ENCODE results near the gene PLEKHM2. TPM values are rescaled to one million over a fixed set of nuclear protein-coding genes. Genes with fewer than 3 reads are reported as not detected.

The PLEKHM2 gene
- total and polyA plus RNA-seq, 2 of the 8 experiments (the other 6 are each of a cell fraction or from before 2014, with no cell fraction given) = 38.3 to 47.6 TPM

DNA sequence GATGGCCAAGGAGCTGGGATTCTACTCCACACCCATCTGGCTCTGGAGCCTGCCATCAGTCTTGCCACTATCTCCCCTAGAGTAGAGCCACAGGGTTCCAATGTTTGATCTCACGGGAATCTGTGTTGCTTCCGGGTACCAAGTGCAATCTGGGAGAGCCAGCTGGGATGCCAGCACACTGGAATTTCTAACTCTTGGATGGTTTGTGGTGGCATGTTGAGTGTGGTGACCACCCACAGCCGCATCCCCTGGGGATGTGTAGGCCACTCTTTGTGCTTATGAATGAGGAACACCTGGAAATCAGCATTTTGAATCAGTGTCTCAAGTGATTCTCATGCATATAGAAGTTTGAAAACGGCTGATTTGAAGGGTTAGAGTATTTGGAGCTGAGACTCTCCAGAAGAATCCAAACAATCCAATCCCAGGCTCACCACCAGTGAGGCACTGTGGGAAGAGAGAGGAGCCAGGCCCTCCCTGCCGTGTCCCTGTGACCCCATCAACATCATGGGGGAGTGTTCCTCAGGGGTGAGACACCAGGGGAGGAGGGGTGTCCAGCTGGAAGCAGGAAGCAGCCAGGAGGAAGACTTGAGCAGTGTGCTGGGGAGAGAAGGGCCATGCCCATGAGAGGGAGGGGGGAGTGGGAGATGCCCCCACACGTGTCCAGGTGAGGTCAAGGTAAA is 87.9 kb downstream of the PLEKHM2 start:
- no peak overlapping the region for H2BK20ac ChIP-seq (ENCODE audit: low read length)
- H4K8ac ChIP-seq (ENCODE audit: extremely low read depth, insufficient read depth, low read length) = no peak overlapping the region
- no peak overlapping the region for H2BK120ac ChIP-seq (replicated peaks; ENCODE audit: low read depth, low read length)
- ChIA-PET POLR2A (ENCODE audit: partially characterized antibody) (interaction anchor here (1.6 to 6.3 kb wide), 4 partner anchors 6 to 12 kb away, joined by 7 to 37 read pairs (median 20); no protein-coding TSS in a partner anchor), CTCF (ENCODE audit: partially characterized antibody) (interaction anchor here (0.8 to 1.3 kb wide), 4 partner anchors 9 to 415 kb away, joined by 3 to 6 read pairs (median 4); no protein-coding TSS in a partner anchor)
- no peak overlapping the region for H2AK5ac ChIP-seq (ENCODE audit: low read depth, low read length)
- DNase-seq (ENCODE audit: low read depth in 1 of 2, low spot score in 2 of 2) (no peak), FAIRE-seq (no peak)
- 90% methylated on average over 5 of the region's 6 CpGs; no CpG with 5 or more reads in 1 of the 2 experiments for WGBS, 2 experiments (ENCODE audit: extremely low coverage in 1 of 2, insufficient coverage in 1 of 2, insufficient read length in 1 of 2, insufficient replicate concordance in 2 of 2, low coverage in 1 of 2, low lambda C conversion rate in 2 of 2, missing lambda C conversion rate in 1 of 2)
- no peaks in the 10 kb centered on the region for H3K23me2 ChIP-seq (ENCODE audit: low read depth, low read length)
- H4K91ac ChIP-seq (replicated peaks; ENCODE audit: insufficient read length, low read length) = no peak overlapping the region
- H3K79me1 ChIP-seq (ENCODE audit: low read depth, low read length) = 0 out of 2 replicates have a peak, but pooled peaks cover 3% of the 10 kb centered on the region
- H3K14ac ChIP-seq (ENCODE audit: insufficient read length) = no peak overlapping the region
- H3K56ac ChIP-seq (replicated peaks; ENCODE audit: insufficient read length, low read depth, low read length) = no peak overlapping the region
- no peak overlapping the region for H2BK5ac ChIP-seq (ENCODE audit: low read depth, low read length)
- no peak overlapping the region for H2BK12ac ChIP-seq (ENCODE audit: low read depth, low read length)
- peaks cover 3 to 5% of the 10 kb centered on the region in 2 experiments for H4K20me1 ChIP-seq (replicated peaks in 1 of 2; ENCODE audit: control insufficient read depth in 1 of 2, insufficient read depth in 2 of 2, low read length in 2 of 2)
- no peak overlapping the region for H3K9ac ChIP-seq (replicated peaks in 1 of 4; ENCODE audit: extremely low read depth in 1 of 4, low read depth in 3 of 4, low read length in 3 of 4)
- H3K9me3 ChIP-seq (ENCODE audit: insufficient read depth in 2 of 2, low read depth in 1 of 2, low read length in 1 of 2) = no peaks in the 10 kb centered on the region
- no peak overlapping the region for H3K23ac ChIP-seq (ENCODE audit: insufficient read length)
- no peak overlapping the region for H3K4me3 ChIP-seq (ENCODE audit: extremely low read depth in 1 of 4, insufficient read depth in 2 of 4, low read depth in 3 of 4, low read length in 4 of 4)
- no peak overlapping the region for H3K27ac ChIP-seq (ENCODE audit: low read depth, low read length)
- no peak overlapping the region for H3K4me2 ChIP-seq (ENCODE audit: insufficient read depth in 1 of 2, low read depth in 2 of 2, low read length in 2 of 2)
- H2BK15ac ChIP-seq (ENCODE audit: low read length) = no peak overlapping the region
- H3K18ac ChIP-seq (ENCODE audit: extremely low read depth, low read length) = no peak overlapping the region
- no peaks in the 10 kb centered on the region for H3K27me3 ChIP-seq (replicated peaks in 1 of 4; ENCODE audit: control insufficient read depth in 3 of 4, extremely low read depth in 1 of 4, insufficient read depth in 3 of 4, low read length in 3 of 4)
- H3K4me1 ChIP-seq (replicated peaks in 1 of 4; ENCODE audit: control insufficient read depth in 3 of 4, insufficient read depth in 4 of 4, low read length in 3 of 4) = no peaks in the 10 kb centered on the region
- peaks cover 31 to 88% (median 60%) of the 10 kb centered on the region in 4 experiments for H3K36me3 ChIP-seq (ENCODE audit: control insufficient read depth in 2 of 4, insufficient read depth in 4 of 4, low read length in 3 of 4)
- TF ChIP-seq YY1 (IDR thresholded peaks at IDR 0.05; ENCODE audit: low read depth, low read length) (no peak), CHD1 (IDR thresholded peaks at IDR 0.05; ENCODE audit: low read depth, low read length) (no peak), RAD21 (IDR thresholded peaks at IDR 0.05 in 1 of 2, conservative IDR thresholded peaks at IDR 0.05 in 1 of 2; ENCODE audit: low read depth in 2 of 2, low read length in 2 of 2) (no peak), CTBP2 (IDR thresholded peaks at IDR 0.05; ENCODE audit: borderline replicate concordance, insufficient read depth, insufficient read length, low read length) (no peak), RBBP5 (IDR thresholded peaks at IDR 0.05; ENCODE audit: borderline replicate concordance, low read depth, low read length) (no peak), FOSL1 (IDR thresholded peaks at IDR 0.05; ENCODE audit: insufficient read depth, low read depth, low read length) (no peak), TAF7 (optimal IDR thresholded peaks at IDR 0.05; ENCODE audit: borderline replicate concordance, low read depth, low read length) (no peak), GTF2F1 (IDR thresholded peaks at IDR 0.05; ENCODE audit: borderline replicate concordance, low read depth, low read length) (no peak), SP1 (IDR thresholded peaks at IDR 0.05; ENCODE audit: low read depth, low read length) (no peak)
- no peak overlapping the region for H4K5ac ChIP-seq (ENCODE audit: insufficient read length, low read depth, low read length)
- no peaks in the 10 kb centered on the region for H3K79me2 ChIP-seq (ENCODE audit: control insufficient read depth in 1 of 2, insufficient read depth in 2 of 2, low read length in 2 of 2)
- H2AFZ ChIP-seq (ENCODE audit: low read length) = no peak overlapping the region
- no peak overlapping the region for H3K4ac ChIP-seq (replicated peaks; ENCODE audit: insufficient read length, low read depth, low read length)

All from H1 (cell line).